ENCODE measurements around the gene LMNTD2.

Gene LMNTD2

GRCh38 chr11:587546-587945, 27.0 kb upstream of the LMNTD2 start:
- H3K4me2 ChIP-seq (ENCODE audit: low read length): no peak overlapping the region
- no peaks in the 10 kb centered on the region for H3K27me3 ChIP-seq (ENCODE audit: control insufficient read depth, low read length)
- H3K27ac ChIP-seq (ENCODE audit: low read depth, low read length): no peak overlapping the region
- H3K9me3 ChIP-seq (ENCODE audit: control insufficient read depth, insufficient read depth, low read length): no peaks in the 10 kb centered on the region
- peaks cover 6% of the 10 kb centered on the region for H4K20me1 ChIP-seq (ENCODE audit: control insufficient read depth, insufficient read depth, low read depth, low read length)
- H3K79me2 ChIP-seq (ENCODE audit: control insufficient read depth, low read length): peaks cover 49% of the 10 kb centered on the region
- H3K9me2 ChIP-seq (replicated peaks; ENCODE audit: control insufficient read depth, low read length): no peaks in the 10 kb centered on the region
- H3F3A ChIP-seq (ENCODE audit: control insufficient read depth, insufficient read depth): no peaks in the 10 kb centered on the region
- no peak for TF ChIP-seq CTCF (IDR thresholded peaks at IDR 0.05; ENCODE audit: low read depth, low read length, poor library complexity, severe bottlenecking)
- no peak for TF ChIP-seq EZH2phosphoT487 (IDR thresholded peaks at IDR 0.05; ENCODE audit: borderline replicate concordance, low read length)
- no peak overlapping the region for H3K4me3 ChIP-seq (ENCODE audit: low read length)
- H3K36me3 ChIP-seq (ENCODE audit: control insufficient read depth, low read length): peaks cover 72% of the 10 kb centered on the region
- H3K4me1 ChIP-seq (ENCODE audit: control insufficient read depth, low read length): no peaks in the 10 kb centered on the region

- H3K9me2 ChIP-seq (replicated peaks; ENCODE audit: control insufficient read depth, low read length): no peaks in the 10 kb centered on the region
- H3K4me1 ChIP-seq (ENCODE audit: control insufficient read depth, low read length): no peaks in the 10 kb centered on the region
- H3K79me2 ChIP-seq (ENCODE audit: control insufficient read depth, low read length): peaks cover 55% of the 10 kb centered on the region
- H3K36me3 ChIP-seq (ENCODE audit: control insufficient read depth, low read length): peaks cover 74% of the 10 kb centered on the region
- peaks cover 6% of the 10 kb centered on the region for H4K20me1 ChIP-seq (ENCODE audit: control insufficient read depth, insufficient read depth, low read depth, low read length)
- H3K4me2 ChIP-seq (ENCODE audit: low read length): no peak overlapping the region
- TF ChIP-seq CTCF (IDR thresholded peaks at IDR 0.05; ENCODE audit: low read depth, low read length, poor library complexity, severe bottlenecking): no peak
- no peak for TF ChIP-seq EZH2phosphoT487 (IDR thresholded peaks at IDR 0.05; ENCODE audit: borderline replicate concordance, low read length)
- H3F3A ChIP-seq (ENCODE audit: control insufficient read depth, insufficient read depth): no peaks in the 10 kb centered on the region
- H3K9me3 ChIP-seq (ENCODE audit: control insufficient read depth, insufficient read depth, low read length): no peaks in the 10 kb centered on the region
- no peaks in the 10 kb centered on the region for H3K27me3 ChIP-seq (ENCODE audit: control insufficient read depth, low read length)
- H3K27ac ChIP-seq (ENCODE audit: low read depth, low read length): no peak overlapping the region
- no peak overlapping the region for H3K4me3 ChIP-seq (ENCODE audit: low read length)
Measured at GRCh38 chr11:586376-587316, 26.1 kb upstream of the LMNTD2 start.

- no peaks in the 10 kb centered on the region for H3K4me1 ChIP-seq (ENCODE audit: control insufficient read depth, low read length)
- peaks cover 71% of the 10 kb centered on the region for H3K79me2 ChIP-seq (ENCODE audit: control insufficient read depth, low read length)
- H3K36me3 ChIP-seq (ENCODE audit: control insufficient read depth, low read length): peaks cover 68% of the 10 kb centered on the region
- H3K27ac ChIP-seq (ENCODE audit: low read depth, low read length): no peak overlapping the region
- no peak overlapping the region for H3K4me2 ChIP-seq (ENCODE audit: low read length)
- no peaks in the 10 kb centered on the region for H3K9me2 ChIP-seq (replicated peaks; ENCODE audit: control insufficient read depth, low read length)
- no peak for TF ChIP-seq EZH2phosphoT487 (IDR thresholded peaks at IDR 0.05; ENCODE audit: borderline replicate concordance, low read length)
- TF ChIP-seq CTCF (IDR thresholded peaks at IDR 0.05; ENCODE audit: low read depth, low read length, poor library complexity, severe bottlenecking): no peak
- no peaks in the 10 kb centered on the region for H3F3A ChIP-seq (ENCODE audit: control insufficient read depth, insufficient read depth)
- no peaks in the 10 kb centered on the region for H3K27me3 ChIP-seq (ENCODE audit: control insufficient read depth, low read length)
- no peak overlapping the region for H3K4me3 ChIP-seq (ENCODE audit: low read length)
- H4K20me1 ChIP-seq (ENCODE audit: control insufficient read depth, insufficient read depth, low read depth, low read length): peaks cover 16% of the 10 kb centered on the region
- H3K9me3 ChIP-seq (ENCODE audit: control insufficient read depth, insufficient read depth, low read length): no peaks in the 10 kb centered on the region
Measured at GRCh38 chr11:584287-584686, 23.7 kb upstream of the LMNTD2 start.

All from DOHH2 (cell line).